Panc1 (cell line): Measurements from ENCODE around the gene HLA-E. TPM values are rescaled to one million over a fixed set of nuclear protein-coding genes. Genes with fewer than 3 reads are reported as not detected.
A peak's percentile ranks its signal among the peaks of the same experiment; 100 is the strongest.
"Not testable (repeated sequence)": the region's sequence is repeated elsewhere in the genome, so short reads cannot be mapped to it uniquely, and the experiment has no call there.

Experiments used
- ATAC-seq: fragments of 200-7000 bp; cut with Tn5 transposase; 2 replicates; pipeline ENCODE4 v1.9.1; 2020; ENCODE audit warnings: mild to moderate bottlenecking, moderate library complexity
- BruUV-seq: library from RNA; stranded (reverse); fragments of 400-500 nt; replicated peaks from 2 replicates; lab custom pipeline; 2021; lab: Mats Ljungman, UMichigan
- CTCF ChIA-PET: fragments of 300-600 bp; sonication (Branson Sonifier 250); formaldehyde crosslinking; loops from one replicate; lab custom pipeline; 2022; ENCODE audit warnings: antibody characterized with exemption; lab: Charles Lee
- POLR2A ChIA-PET: fragments of 300-600 bp; sonication (Branson Sonifier 250); formaldehyde crosslinking; loops from one replicate; lab custom pipeline; 2022; ENCODE audit warnings: antibody characterized with exemption; lab: Charles Lee
- DNase-seq: peaks from one replicate; pipeline ENCODE4 v3.0.0-alpha.2; 2010; ENCODE audit warnings: low read depth, low spot score
- H3K27ac ChIP-seq: 2 replicates; pipeline ENCODE4 v1.5.1; 2011; ENCODE audit warnings: mild to moderate bottlenecking, low read length, inconsistent platforms
- H3K27me3 ChIP-seq: fragments of 200-500 bp; sonication (Bioruptor generic); 2 replicates; pipeline ENCODE4 v1.6.0; 2014; ENCODE audit warnings: low read length, inconsistent platforms; ENCODE audit not compliant: control insufficient read depth, insufficient read depth
- H3K36me3 ChIP-seq: fragments of 200-500 bp; sonication (Bioruptor generic); 2 replicates; pipeline ENCODE4 v1.5.1; 2014; ENCODE audit warnings: inconsistent platforms, mild to moderate bottlenecking, low read length, moderate library complexity; ENCODE audit not compliant: control insufficient read depth, insufficient read depth
- H3K4me1 ChIP-seq: 2 replicates; pipeline ENCODE4 v1.5.1; 2011; ENCODE audit warnings: inconsistent platforms, mild to moderate bottlenecking, low read length, moderate library complexity; ENCODE audit not compliant: control insufficient read depth, insufficient read depth
- H3K4me3 ChIP-seq, 2 experiments: 2 replicates each; pipeline ENCODE4 v1.5.1; 2011 to 2012; ENCODE audit warnings: low read depth in 2 of 2, low read length in 2 of 2, mild to moderate bottlenecking in 2 of 2, inconsistent platforms in 1 of 2, moderate library complexity in 1 of 2
- H3K9me3 ChIP-seq: fragments of 200-500 bp; sonication (Bioruptor generic); 2 replicates; pipeline ENCODE4 v1.5.1; 2014; ENCODE audit warnings: low read depth, mild to moderate bottlenecking, inconsistent platforms, low read length, moderate library complexity; ENCODE audit not compliant: control insufficient read depth, insufficient read depth
- POLR2AphosphoS5 ChIP-seq: IDR thresholded peaks from 2 replicates; pipeline ENCODE4 v1.6.1; 2012; ENCODE audit warnings: mild to moderate bottlenecking, low read depth, low read length, moderate library complexity
- SIN3A ChIP-seq: IDR thresholded peaks from 2 replicates; pipeline ENCODE4 v1.6.1; 2012; ENCODE audit warnings: low read depth, mild to moderate bottlenecking, low read length, moderate library complexity, borderline replicate concordance; ENCODE audit not compliant: insufficient read depth
- TCF7L2 ChIP-seq: IDR thresholded peaks from 2 replicates; pipeline ENCODE4 v1.6.1; 2011; ENCODE audit warnings: mild to moderate bottlenecking, low read depth, low read length, inconsistent platforms
- in situ Hi-C: cut with HindIII; loops from 2 replicates; pipeline ENCODE4 v1.10.0; 2016; ENCODE audit warnings: low sequenced_read_pairs, low pct_unique_long_range_greater_than_20kb
- intact Hi-C: fragments of 100-400 bp; cut with micrococcal nuclease; formaldehyde crosslinking; loops from one replicate; pipeline ENCODE4 v1.10.0; 2022; ENCODE audit not compliant: unreplicated experiment
- total RNA-seq: library from RNA; stranded (reverse); gene quantifications from one replicate; pipeline ENCODE4 v1.2.1, GENCODE V29; 2021; ENCODE audit not compliant: unreplicated experiment
- TF ChIP-seq, protein P1 (sequence below), 2 experiments: IDR thresholded peaks; 2 replicates each; pipeline ENCODE4 v1.6.1; 2011 to 2012; ENCODE audit warnings: low read depth in 2 of 2, control low read depth in 1 of 2, low read length in 1 of 2, mild to moderate bottlenecking in 1 of 2, moderate library complexity in 1 of 2; ENCODE audit not compliant: insufficient read depth in 1 of 2
- TF ChIP-seq, protein P2 (sequence below): fragments of 450-650 bp; IDR thresholded peaks from 2 replicates; pipeline ENCODE4 v1.5.1; 2017; ENCODE audit warnings: mild to moderate bottlenecking

The HLA-E gene
- total RNA-seq, 1 experiment from 2014 or later, result 132 TPM

DNA sequence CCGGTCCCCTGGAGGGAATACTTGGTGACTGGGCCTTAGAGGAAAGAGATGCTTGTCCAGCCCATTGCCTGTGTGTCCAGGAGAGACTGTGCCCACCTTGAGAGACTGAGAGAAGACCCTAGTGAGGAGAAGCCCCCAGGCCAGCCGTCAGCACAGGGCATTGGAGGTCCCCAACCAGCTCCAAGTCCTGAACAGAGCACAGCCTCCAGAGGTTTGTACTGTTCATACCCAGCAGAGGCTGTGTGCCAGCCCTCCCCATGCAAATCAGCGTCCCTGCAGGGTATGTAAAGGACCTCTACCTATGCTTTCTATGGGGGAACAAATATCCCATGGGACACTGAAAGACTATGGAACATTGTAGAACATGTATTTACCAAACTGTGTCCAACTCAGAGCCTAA lies 8.4 kb downstream of the HLA-E start:
- Histone ChIP-seq H3K4me3 (no peak overlapping the region), H3K4me1 (peaks cover 4% of the 10 kb centered on the region), H3K27me3 (no peaks in the 10 kb centered on the region), H3K36me3 (no peaks in the 10 kb centered on the region), H3K27ac (no peak overlapping the region), H3K9me3 (no peaks in the 10 kb centered on the region)
- intact Hi-C loops (no loop called here), in situ Hi-C loops (no loop called here)
- DNase-seq, result no peak
- no TSS peak for BruUV-seq
- TF ChIP-seq, protein P1, sequence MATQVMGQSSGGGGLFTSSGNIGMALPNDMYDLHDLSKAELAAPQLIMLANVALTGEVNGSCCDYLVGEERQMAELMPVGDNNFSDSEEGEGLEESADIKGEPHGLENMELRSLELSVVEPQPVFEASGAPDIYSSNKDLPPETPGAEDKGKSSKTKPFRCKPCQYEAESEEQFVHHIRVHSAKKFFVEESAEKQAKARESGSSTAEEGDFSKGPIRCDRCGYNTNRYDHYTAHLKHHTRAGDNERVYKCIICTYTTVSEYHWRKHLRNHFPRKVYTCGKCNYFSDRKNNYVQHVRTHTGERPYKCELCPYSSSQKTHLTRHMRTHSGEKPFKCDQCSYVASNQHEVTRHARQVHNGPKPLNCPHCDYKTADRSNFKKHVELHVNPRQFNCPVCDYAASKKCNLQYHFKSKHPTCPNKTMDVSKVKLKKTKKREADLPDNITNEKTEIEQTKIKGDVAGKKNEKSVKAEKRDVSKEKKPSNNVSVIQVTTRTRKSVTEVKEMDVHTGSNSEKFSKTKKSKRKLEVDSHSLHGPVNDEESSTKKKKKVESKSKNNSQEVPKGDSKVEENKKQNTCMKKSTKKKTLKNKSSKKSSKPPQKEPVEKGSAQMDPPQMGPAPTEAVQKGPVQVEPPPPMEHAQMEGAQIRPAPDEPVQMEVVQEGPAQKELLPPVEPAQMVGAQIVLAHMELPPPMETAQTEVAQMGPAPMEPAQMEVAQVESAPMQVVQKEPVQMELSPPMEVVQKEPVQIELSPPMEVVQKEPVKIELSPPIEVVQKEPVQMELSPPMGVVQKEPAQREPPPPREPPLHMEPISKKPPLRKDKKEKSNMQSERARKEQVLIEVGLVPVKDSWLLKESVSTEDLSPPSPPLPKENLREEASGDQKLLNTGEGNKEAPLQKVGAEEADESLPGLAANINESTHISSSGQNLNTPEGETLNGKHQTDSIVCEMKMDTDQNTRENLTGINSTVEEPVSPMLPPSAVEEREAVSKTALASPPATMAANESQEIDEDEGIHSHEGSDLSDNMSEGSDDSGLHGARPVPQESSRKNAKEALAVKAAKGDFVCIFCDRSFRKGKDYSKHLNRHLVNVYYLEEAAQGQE (IDR thresholded peaks at IDR 0.05; ENCODE audit: insufficient read depth in 1 of 2, low read depth in 2 of 2, low read length in 1 of 2), result no peak
- TF ChIP-seq, protein P2, sequence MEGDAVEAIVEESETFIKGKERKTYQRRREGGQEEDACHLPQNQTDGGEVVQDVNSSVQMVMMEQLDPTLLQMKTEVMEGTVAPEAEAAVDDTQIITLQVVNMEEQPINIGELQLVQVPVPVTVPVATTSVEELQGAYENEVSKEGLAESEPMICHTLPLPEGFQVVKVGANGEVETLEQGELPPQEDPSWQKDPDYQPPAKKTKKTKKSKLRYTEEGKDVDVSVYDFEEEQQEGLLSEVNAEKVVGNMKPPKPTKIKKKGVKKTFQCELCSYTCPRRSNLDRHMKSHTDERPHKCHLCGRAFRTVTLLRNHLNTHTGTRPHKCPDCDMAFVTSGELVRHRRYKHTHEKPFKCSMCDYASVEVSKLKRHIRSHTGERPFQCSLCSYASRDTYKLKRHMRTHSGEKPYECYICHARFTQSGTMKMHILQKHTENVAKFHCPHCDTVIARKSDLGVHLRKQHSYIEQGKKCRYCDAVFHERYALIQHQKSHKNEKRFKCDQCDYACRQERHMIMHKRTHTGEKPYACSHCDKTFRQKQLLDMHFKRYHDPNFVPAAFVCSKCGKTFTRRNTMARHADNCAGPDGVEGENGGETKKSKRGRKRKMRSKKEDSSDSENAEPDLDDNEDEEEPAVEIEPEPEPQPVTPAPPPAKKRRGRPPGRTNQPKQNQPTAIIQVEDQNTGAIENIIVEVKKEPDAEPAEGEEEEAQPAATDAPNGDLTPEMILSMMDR, result no peak
- TF ChIP-seq TCF7L2, result no peak
- no peak for TF ChIP-seq SIN3A
- no peak for TF ChIP-seq POLR2AphosphoS5
- CTCF ChIA-PET, result no interaction called here
- POLR2A ChIA-PET, result no interaction called here
- no peak for ATAC-seq

DNA sequence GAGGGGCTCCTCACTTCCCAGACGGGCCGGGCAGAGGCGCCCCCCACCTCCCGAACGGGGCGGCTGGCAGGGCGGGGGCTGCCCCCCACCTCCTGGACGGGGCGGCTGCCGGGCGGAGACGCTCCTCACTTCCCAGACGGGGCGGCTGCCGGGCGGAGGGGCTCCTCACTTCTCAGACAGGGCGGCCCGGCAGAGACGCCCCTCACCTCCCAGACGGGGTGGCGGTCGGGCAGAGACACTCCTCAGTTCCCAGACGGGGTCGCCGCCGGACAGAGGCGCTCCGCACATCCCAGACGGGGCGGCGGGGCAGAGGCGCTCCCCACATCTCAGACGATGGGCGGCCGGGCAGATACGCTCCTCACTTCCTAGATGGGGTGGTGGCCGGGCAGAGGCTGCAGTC lies 9.4 kb downstream of the HLA-E start:
- intact Hi-C loops, H3K4me1 ChIP-seq, DNase-seq, ATAC-seq, H3K27me3 ChIP-seq, in situ Hi-C loops, H3K9me3 ChIP-seq, BruUV-seq, POLR2A ChIA-PET, CTCF ChIA-PET, H3K27ac ChIP-seq, H3K36me3 ChIP-seq, H3K4me3 ChIP-seq: not testable (repeated sequence)

DNA sequence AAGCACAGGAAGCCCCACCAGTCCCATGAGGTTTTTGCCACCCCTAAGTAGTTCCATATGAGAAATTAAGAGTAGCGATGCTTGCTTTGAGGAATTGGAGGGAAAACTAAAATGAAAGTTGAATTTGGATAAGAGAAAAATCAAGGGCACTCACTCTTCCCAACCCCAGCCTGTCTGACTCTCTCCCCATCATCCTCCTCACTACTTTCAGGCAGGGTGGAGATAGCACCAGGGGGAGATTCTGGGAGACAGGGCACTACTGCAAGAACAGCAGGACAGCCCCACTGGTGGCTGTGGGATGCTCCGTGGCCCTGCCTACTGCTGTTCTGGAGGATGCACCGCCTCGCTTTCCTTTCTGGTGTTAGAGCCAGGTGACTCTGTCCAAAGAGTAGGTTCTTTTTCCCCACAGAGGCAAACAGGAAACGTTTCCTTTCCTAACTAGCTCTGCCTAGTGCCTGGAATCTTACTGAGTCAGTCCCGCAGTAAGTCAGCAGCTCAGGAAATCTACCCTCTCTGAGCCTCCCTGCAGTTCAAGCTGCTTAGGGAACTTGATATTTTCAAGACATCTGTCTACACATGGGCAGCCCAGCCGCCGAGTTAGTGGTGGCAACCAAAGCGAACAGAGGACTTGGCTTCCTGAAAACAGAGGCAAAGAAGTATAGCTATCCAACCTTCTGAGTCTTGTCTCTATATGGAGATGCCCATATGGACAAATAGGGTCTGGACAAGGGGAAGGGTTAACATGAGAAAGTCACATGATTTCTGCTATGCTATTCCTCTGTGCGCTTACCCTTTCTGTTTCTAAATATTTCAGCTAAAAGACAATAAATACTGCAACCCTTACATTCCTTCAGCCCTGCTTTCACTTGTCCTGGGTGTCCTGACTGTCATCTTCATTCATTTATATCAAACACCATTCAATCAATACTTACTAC lies 11.4 kb downstream of the HLA-E start:
- ChIA-PET POLR2A (no interaction called here), CTCF (no interaction called here)
- no peaks in the 10 kb centered on the region for H3K27me3 ChIP-seq
- peaks cover 4% of the 10 kb centered on the region for H3K4me1 ChIP-seq
- intact Hi-C loops (no loop called here), in situ Hi-C loops (loop anchor here (5.0 kb wide), 1 partner anchor 42 kb away; no protein-coding TSS in a partner anchor)
- no peak overlapping the region for H3K27ac ChIP-seq
- TF ChIP-seq, protein P1 (IDR thresholded peaks at IDR 0.05; ENCODE audit: insufficient read depth in 1 of 2, low read depth in 2 of 2, low read length in 1 of 2), result no peak
- TF ChIP-seq, protein P2, result no peak
- TF ChIP-seq TCF7L2, result no peak
- no peaks in the 10 kb centered on the region for H3K36me3 ChIP-seq
- no peak overlapping the region for H3K4me3 ChIP-seq
- ATAC-seq (peak; percentile 80), DNase-seq (no peak)
- no TSS peak for BruUV-seq
- no peaks in the 10 kb centered on the region for H3K9me3 ChIP-seq
